GM21423 (cell line): ENCODE data around the gene SLC29A4.
"Not testable (repeated sequence)": the region's sequence is repeated elsewhere in the genome, so short reads cannot be mapped to it uniquely, and the experiment has no call there.

Experiments
- ATAC-seq: cut with Tn5 transposase; IDR thresholded peaks from one replicate; pipeline ENCODE4 v1.9.1; 2021; ENCODE audit warnings: mild to moderate bottlenecking, moderate library complexity; ENCODE audit not compliant: unreplicated experiment

The SLC29A4 gene

GRCh38 chr7:5295039-5296014 lies 12.6 kb downstream of the SLC29A4 start:
- ATAC-seq = no peak

DNA sequence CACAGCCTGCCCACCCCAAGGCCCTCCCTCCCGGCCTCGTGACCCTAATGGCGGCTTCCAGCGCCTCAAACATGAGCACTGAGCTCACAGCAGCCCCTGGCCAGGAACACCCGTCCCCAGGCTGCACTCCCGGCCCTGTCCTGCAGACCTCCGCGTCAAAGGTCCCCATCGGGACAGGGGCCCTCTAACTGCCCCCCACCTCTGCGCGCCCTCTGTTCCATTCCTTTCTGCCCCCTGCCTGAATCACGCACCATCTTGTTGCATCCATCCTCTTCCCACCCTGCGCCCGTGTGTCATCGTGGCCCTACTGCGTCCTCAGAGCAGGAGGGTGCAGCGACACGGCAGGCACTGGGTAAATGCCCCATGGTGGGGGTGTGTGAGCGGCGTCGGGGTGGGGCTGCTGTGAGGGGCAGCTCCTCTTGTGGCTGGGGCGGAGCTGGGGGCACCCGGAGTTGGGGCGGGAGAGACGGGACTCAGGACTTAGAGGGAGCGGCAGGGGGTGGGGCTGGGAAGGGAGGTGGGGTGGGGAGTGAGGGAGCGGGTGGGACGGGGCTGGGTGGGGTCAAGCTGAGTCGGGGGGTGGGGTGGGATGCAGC lies 13.4 kb downstream of the SLC29A4 start:
- no peak for ATAC-seq

- ATAC-seq = peak; percentile 50
These were observed 14.0 kb downstream of the SLC29A4 start for GRCh38 chr7:5296611-5297226.

DNA sequence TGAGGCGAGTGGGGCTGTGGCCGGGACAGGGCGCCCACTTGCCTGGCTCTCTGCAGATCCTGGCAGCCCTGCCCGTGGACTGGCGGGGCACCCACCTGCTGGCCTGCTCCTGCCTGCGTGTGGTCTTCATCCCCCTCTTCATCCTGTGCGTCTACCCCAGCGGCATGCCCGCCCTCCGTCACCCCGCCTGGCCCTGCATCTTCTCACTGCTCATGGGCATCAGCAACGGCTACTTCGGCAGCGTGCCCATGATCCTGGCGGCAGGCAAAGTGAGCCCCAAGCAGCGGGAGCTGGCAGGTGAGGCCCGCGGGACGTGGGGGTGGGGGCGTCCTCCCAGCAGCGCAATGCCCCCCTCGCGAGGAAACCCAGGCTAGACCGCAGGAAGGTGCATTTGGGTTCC lies 17.6 kb downstream of the SLC29A4 start:
- no peak for ATAC-seq

DNA sequence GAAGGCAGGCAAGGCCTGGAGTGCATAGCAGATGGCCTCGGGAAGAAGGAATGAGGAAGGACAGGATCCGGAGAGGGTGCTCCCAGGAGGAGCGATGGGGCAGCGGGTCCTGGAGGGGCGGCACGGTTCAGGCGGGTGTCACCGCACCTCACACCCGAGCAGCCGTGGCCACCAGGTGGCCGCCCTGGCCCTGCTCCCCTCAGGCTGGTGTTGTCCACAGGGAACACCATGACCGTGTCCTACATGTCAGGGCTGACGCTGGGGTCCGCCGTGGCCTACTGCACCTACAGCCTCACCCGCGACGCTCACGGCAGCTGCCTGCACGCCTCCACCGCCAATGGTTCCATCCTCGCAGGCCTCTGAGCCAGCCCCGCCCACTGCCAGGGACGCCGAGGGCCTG lies 19.8 kb downstream of the SLC29A4 start:
- ATAC-seq = no peak

DNA sequence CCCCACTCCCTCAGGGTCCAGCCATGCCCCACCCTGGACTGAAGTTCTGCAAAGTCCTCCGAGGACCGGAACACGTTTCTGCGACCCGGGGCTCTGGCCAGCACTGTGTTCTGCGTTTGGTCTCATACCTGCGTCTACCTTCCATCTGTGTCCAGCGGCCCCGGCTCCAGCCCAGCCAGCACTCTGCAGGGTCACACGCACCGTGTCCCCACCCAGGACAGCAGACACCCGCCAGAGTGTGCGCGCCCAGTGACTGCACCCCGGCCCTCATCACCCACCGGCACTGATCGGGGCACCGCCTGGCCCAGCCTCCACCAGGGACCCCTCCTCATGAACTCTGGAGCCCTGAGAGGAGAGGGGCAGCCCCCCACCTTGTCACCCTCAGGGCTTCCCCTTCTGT lies 20.3 kb downstream of the SLC29A4 start:
- ATAC-seq = no peak

GRCh38 chr7:5303591-5304505 lies 21.1 kb downstream of the SLC29A4 start:
- ATAC-seq = no peak

- not testable (repeated sequence) for ATAC-seq
These were observed 22.3 kb downstream of the SLC29A4 start for GRCh38 chr7:5305050-5305449.

GRCh38 chr7:5307221-5308142 lies 24.7 kb downstream of the SLC29A4 start:
- ATAC-seq = not testable (repeated sequence)

DNA sequence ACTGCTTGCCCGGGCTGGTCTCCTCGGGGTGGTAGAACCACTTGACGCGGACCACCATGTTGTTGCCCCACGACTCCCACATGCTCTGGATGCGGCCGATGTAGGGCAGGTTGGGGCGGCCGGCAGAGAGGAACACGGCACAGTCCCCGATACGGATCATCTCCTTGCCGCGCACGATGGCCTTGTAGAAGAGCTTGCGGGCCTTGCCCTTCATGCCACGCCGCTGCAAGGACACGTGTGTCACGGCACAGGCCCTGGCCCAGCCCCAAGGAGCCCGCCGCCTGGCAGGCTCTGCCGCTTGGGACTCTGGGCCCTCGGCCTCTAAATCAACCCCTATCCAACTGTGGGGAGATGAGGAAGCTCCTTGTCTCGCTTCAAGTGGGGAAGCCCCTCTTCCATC lies 26.4 kb downstream of the SLC29A4 start:
- no peak for ATAC-seq

DNA sequence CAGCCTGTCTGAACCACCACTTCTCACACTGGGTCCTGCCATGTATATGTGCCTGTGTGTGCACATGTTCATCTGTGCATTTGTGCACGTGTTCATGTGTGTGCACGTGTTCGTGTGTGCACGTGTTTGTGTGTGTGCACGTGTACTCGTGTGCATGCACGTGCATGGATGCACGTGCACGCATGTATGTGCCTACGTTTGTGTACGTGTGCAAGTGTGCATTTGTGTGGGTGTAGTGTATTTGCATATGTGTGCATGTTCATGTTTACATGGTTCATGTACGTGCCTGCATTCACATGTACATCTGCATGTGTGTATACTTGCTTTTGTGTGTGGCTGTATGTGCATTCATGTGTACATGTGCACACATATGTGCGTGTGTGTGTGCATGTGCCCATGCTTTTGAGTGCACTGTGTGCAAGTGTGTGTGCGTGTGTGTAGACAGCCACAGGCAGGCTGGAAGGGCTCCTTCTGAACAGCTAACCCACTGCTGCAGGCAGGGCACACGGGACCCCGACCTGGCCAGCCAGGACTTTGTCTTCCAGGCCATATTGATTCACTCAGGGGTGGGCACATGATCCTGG lies 28.2 kb downstream of the SLC29A4 start:
- ATAC-seq = no peak

- not testable (repeated sequence) for ATAC-seq
These were observed 29.7 kb downstream of the SLC29A4 start for GRCh38 chr7:5312276-5313070.

DNA sequence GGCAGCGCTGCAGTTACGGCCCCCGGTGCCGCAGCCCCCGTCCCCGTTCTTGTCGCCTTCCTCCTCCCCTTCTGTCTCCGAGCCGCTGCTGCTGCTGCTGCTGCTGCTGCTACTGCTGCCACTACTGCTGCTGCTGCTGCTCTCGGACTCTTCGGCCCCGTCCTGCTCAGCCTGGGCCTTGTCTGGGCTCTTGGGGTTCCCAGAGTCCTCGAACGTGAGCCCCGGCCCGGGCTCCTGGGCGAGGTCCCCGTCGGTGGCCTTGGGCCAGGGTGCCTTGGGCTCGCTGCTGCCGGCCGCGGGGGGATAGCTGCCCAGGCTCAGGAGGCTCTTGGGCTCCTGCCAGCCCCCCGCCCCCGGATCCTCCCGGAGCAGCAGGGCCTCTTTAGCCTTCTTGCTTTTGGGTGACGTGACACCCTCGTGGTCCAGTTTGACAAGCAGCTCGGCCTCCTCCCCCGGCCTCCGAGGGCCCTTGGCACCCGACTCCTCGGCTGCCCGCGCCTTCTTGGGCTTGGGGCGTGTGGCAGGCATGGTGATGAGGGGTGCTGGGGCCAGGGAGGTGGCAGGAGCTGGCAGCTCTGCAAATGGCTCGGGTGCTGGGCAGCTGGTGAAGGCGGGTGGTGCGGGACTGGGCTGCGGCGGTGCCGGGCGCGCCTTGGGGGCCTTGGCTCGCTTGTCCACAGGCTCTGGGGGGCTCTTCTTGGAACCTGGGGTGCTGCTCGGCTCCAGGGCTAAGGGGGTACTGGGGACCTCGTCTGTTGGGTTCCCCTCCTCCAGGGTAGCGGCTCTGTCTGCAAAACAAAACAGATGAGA lies 30.5 kb downstream of the SLC29A4 start:
- ATAC-seq = not testable (repeated sequence)

DNA sequence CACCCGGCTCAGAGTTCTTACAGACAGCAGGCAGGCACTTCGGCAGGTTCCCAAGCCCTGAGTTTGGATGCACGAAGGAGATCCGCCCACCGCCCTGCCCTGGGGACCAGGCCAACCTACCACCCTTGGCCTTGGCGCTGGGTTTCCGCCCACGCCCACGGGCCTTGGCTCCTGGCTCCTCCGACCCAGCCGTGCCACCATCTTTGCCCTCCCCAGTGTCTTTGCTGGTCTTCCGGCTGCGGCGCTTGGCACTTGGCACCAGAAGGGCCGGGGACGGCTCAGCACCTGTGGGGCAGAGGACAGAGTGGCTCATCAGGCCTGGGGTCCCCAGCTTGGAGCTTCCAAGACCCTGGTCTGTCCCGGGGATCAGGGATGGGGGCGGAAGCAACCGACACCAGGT lies 32.1 kb downstream of the SLC29A4 start:
- ATAC-seq = no peak

DNA sequence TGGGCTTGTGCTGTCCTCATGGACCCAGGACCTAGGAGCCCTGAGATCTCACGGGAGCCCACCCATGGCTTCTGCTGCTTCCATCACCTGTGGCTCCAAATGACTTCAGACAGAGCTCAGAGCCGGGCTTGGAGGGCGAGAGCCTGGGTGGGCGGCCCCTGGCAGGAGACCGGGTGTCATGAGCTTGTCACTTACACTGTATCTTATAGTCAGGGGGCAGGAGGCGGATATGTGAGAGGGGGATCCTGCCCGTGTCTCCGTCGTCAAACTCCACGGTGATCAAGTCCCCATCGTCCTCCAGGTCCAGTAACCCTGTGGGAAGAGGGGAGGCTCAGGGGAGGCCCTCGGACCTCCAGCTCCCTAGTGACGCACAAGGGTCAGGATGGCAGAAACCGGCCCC lies 33.0 kb downstream of the SLC29A4 start:
- ATAC-seq = no peak

- not testable (repeated sequence) for ATAC-seq
These were observed 35.9 kb downstream of the SLC29A4 start for GRCh38 chr7:5318613-5319012.

DNA sequence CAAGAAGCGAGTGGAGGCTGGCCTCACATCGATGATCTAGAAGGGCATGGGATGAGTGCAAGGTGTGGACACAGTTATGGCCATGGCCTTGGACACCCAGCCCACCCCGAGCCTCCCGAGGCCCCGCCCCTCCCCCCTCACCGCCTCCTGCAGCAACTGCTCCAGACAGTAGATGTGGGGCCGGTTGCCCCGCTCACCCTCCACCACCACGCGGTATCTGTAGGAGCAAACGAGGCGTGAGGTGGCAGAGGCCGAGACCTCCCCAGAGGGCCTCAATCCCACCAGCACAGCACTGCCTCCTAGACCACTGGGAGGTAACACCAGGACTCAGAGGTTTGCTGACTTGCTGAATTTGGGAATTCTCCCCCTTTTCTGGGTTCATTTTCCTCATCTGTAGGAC lies 37.6 kb downstream of the SLC29A4 start:
- no peak for ATAC-seq
